DMS53 treated with DMSO at 0.1 percent for 48 hours (cell line): Measurements from ENCODE around the gene ANXA5.

Source experiments
- DNase-seq: peaks from one replicate; lab custom pipeline; 2025; ENCODE audit not compliant: unreplicated experiment; lab: John Stamatoyannopoulos, UW

ANXA5 gene

DNA sequence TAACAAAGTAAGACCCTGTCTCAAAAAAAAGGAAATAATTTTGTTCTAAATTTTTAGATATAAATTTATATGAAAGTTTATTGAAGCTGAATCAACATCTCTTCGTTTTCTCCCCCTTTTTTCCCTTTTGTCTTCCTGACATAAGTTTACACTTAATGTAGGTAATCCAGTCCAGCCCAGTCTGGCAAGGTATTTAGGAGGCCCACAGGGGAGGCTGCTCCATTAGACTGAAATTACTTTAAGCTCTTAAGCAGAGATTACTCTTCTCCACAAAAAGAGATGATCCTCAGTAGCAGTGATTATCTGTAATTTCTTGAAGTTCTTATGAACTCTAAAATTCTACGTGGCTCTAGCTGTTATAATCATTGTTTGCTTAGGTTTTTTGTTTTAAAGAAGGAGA is 46.0 kb downstream of the ANXA5 start:
- DNase-seq: no peak

DNA sequence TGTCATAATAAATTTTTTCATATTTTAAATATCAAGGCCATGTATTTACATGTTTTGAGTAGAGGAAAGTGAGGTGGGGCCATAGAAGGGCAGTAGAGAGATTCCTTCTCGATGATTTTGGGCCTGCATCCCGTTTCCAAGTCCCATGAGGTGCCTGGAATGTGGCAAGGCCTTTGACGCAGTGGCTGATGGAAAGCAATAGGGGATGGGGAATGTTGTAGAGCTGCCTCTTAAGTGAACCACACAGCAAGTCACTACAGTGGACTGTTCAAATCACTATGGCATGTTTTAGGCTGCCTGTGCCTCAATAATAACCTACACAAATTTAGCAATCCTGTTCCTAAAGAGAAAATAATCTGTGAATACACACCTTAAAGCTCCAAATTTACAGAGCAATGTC is 48.3 kb downstream of the ANXA5 start:
- no peak for DNase-seq

DNA sequence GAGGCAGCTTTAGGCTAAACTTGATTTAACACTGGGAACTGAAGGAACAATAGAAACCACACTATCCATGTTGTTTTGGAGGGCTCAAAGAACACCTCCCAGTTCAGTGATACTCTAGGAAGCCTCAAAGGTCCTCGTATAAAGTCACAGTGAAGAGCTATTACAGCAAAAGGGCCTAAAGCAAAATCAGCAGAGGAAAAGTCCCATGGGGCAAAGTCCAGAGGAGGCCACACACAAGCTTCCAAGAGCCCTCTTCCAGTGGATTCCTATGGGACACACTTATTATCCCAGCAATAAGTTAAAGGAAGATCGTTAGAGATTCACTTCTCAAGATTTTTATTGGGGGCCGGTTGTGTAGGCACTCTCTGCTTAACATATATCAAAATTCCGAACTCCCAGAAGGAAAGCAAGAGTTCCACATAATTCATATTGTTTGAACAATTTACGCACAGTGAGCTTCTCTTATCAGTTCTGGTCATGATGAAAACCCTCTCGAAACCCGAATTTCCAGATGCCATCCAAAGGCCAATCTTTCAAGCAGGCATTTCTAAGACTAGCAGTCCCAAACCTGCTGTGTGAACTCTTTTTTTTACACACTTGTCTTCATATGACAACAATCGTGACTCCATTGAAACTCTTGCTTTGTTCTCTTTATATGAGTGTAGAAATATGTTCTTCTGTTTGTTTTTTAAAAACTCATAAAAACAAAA is 53.7 kb downstream of the ANXA5 start:
- DNase-seq: no peak

DNA sequence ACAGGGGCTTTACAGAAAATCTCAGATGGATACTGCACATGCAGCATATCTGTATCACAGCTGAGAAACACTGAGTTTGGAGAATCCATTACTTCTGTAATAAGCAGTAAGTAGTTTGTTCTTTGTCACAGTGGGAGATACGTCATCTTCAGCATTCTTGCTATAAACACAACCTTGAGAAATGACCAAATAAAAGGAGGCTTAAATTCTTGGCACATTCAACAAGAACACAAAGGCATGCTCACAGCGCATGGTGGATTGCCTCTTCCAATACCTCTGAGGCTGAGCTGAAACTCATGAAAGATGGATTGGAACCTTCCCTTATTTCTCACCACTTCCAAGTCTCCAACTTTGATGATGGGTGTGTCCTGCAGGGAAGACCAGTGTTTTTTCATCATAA is 54.5 kb downstream of the ANXA5 start:
- no peak for DNase-seq

DNA sequence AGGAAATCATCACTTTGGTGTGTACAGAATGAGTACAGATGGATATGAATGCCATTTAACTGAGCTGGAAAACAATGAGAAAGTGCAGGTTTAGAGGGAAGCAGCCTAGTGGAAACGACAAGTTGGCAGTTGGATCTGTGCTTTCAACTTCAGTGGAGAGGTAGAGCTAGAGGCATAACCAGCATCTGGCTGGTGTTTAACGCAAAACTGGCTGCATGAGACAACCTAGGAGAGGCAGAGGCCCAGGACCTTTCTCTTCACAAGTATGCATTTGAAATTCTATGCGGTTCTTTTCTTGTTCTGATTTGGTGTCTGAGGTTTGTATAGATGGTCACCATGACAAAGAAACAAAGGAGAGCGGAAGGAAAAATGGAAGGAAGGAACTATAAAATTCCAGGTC is 63.1 kb downstream of the ANXA5 start:
- no peak for DNase-seq

DNA sequence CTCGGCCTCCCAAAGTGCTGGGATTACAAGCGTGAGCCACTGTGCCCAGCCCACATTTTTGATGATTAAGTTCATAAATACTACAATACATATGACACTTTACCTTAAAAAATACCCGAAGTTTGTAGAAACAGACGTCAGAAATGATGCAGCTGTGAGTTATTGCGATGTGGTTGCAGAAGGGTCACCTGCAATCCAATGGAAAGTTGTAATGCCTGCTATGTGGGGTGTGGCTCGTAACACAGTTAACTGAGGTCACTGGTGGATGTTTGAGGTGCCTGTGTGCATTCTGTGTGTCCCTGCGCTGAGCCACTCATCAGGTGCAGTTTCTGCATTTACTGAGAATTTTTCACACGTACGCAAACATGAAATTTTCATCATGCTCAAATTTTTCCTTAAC is 64.1 kb downstream of the ANXA5 start:
- no peak for DNase-seq
